GM12875 (cell line): ENCODE data around the gene GNA14.
"Not testable (repeated sequence)": the region's sequence is repeated elsewhere in the genome, so short reads cannot be mapped to it uniquely, and the experiment has no call there.

Experiments
- H3K4me3 ChIP-seq: one replicate; pipeline ENCODE4 v1.5.1; 2011; ENCODE audit warnings: low read depth, low read length, control low read depth
- CTCF ChIP-seq: IDR thresholded peaks from 2 replicates; pipeline ENCODE4 v1.5.1; 2011; ENCODE audit warnings: low read depth, mild to moderate bottlenecking, control low read depth, inconsistent platforms, low read length, moderate library complexity, borderline replicate concordance; ENCODE audit not compliant: insufficient read depth

GNA14 gene

DNA sequence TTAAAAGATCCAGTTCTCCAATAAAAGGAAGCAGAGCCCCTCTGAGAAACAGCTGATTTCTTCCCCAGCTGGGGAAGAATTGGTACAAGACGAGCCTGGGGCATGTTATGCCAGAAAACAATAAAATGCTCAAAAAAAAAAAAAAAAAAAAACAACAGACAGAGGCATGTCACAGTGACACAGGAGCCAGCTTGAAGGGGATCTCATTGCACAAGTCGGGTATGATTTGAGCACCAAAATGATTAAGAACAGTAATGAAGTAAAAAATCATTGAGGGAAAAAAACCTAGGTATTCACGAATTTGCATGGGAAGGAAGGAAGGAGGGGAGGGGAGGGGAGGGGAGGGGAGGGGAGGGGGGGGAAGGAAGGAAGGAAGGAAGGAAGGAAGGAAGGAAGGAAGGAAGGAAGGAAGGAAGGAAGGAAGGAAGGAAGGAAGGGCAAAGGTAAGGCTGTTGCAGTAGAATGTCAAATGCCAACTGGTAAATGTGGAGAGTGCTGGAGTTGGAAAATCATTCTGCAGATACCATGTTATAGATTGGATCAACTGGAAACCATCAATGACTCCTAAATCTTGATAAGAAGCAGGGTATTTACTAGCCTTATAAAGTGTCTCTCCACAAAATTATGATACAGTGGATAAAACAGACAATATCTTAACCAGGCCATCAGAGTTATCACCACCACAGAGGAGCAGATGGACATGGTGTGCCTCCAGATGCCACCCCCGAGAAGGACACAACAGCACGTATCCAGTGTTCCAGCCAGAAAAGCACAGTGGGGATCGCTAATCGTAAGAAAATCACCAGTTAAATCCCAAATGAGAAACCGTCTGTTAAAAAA lies 7.2 kb downstream of the GNA14 start:
- no peak for TF ChIP-seq CTCF
- H3K4me3 ChIP-seq = no peak overlapping the region

GRCh38 chr9:77632652-77633051 lies 15.5 kb downstream of the GNA14 start:
- no peak for TF ChIP-seq CTCF
- no peak overlapping the region for H3K4me3 ChIP-seq

- not testable (repeated sequence) for H3K4me3 ChIP-seq
Observed at GRCh38 chr9:77628864-77629263, 19.3 kb downstream of the GNA14 start.

DNA sequence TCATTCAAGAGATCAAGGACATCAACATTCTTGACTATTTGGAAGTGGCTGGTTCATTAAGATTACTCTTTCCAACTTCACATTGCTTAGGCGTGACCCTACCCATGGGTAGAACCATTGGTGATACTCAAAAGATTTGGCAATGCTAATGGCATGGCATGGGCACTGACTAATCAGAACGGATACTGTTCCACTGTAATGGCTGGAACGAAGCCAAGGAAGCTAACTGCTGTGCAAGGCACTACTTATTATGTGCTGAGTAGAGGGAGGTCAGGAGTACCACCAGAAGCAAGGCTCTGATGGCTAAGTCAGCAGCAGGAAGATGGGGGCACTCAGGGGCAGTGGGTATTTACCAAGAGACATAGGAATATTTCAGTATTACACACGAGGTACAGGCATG lies 31.9 kb downstream of the GNA14 start:
- H3K4me3 ChIP-seq = no peak overlapping the region
- no peak for TF ChIP-seq CTCF

- TF ChIP-seq CTCF = no peak
- no peak overlapping the region for H3K4me3 ChIP-seq
Observed at GRCh38 chr9:77614645-77615044, 33.5 kb downstream of the GNA14 start.

DNA sequence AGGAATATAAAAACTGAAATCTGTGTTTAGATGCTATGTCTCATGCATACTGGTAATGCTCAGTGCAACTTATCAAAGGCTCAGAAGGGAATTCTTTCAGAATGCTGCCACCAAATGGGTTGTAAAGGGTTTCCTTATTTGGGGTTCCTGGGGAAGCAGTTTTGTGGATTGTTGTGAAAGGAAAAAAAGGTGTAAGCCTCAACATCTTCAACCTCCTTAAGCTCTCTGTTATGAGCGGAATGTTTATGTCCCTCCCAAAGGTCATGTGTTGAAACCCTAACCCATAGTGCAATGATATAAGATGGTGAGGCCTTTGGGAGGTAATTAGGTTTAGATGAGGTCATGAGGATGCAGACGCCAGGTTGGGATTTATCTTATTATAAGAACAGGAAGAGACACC lies 41.6 kb downstream of the GNA14 start:
- H3K4me3 ChIP-seq = no peak overlapping the region
- no peak for TF ChIP-seq CTCF

GRCh38 chr9:77605449-77606220 lies 42.5 kb downstream of the GNA14 start:
- no peak overlapping the region for H3K4me3 ChIP-seq
- TF ChIP-seq CTCF = no peak
